ENCODE measurements around the gene DDX6. TPM values are rescaled to one million over a fixed set of nuclear protein-coding genes. Genes with fewer than 3 reads are reported as not detected.
A peak's percentile ranks its signal among the peaks of the same experiment; 100 is the strongest.
"Not testable (repeated sequence)": the region's sequence is repeated elsewhere in the genome, so short reads cannot be mapped to it uniquely, and the experiment has no call there.

Gene DDX6
- 100 to 1,000 TPM; 112 to 142 (median 136) TPM for polyA plus RNA-seq (ENCODE audit: insufficient read length in 3 of 3)
- long read RNA-seq, donor 1, full-length matches to known transcripts, result 9 of 185 reads
- long read RNA-seq, donor 1, partial matches to known transcripts, result 171 of 185 reads
- long read RNA-seq, donor 1, other reads (novel, unspliced or antisense), result 5 of 185 reads
- long read RNA-seq, donor 2, full-length matches to known transcripts, result 9 of 18 reads
- long read RNA-seq, donor 2, partial matches to known transcripts, result 9 of 18 reads
- long read RNA-seq, donor 2, other reads (novel, unspliced or antisense), result 0 of 18 reads
- long read RNA-seq, donor 3, full-length matches to known transcripts, result 6 of 6 reads
- long read RNA-seq, donor 3, partial matches to known transcripts, result 0 of 6 reads
- long read RNA-seq, donor 3, other reads (novel, unspliced or antisense), result 0 of 6 reads
- long read RNA-seq, donor 4, full-length matches to known transcripts, result 5 of 5 reads
- long read RNA-seq, donor 4, partial matches to known transcripts, result 0 of 5 reads
- long read RNA-seq, donor 4, other reads (novel, unspliced or antisense), result 0 of 5 reads
- long read RNA-seq, donor 5, full-length matches to known transcripts, result 8 of 8 reads
- long read RNA-seq, donor 5, partial matches to known transcripts, result 0 of 8 reads
- long read RNA-seq, donor 5, other reads (novel, unspliced or antisense), result 0 of 8 reads
- long read RNA-seq, donor 6, full-length matches to known transcripts, result 21 of 105 reads
- long read RNA-seq, donor 6, partial matches to known transcripts, result 84 of 105 reads
- long read RNA-seq, donor 6, other reads (novel, unspliced or antisense), result 0 of 105 reads
- long read RNA-seq, donor 7, full-length matches to known transcripts, result 16 of 36 reads
- long read RNA-seq, donor 7, partial matches to known transcripts, result 20 of 36 reads
- long read RNA-seq, donor 7, other reads (novel, unspliced or antisense), result 0 of 36 reads
- long read RNA-seq, donor 8, full-length matches to known transcripts, result 11 of 11 reads
- long read RNA-seq, donor 8, partial matches to known transcripts, result 0 of 11 reads
- long read RNA-seq, donor 8, other reads (novel, unspliced or antisense), result 0 of 11 reads
- long read RNA-seq, donor 9, full-length matches to known transcripts, result 22 of 31 reads
- long read RNA-seq, donor 9, partial matches to known transcripts, result 9 of 31 reads
- long read RNA-seq, donor 9, other reads (novel, unspliced or antisense), result 0 of 31 reads
- long read RNA-seq, donor 10, full-length matches to known transcripts, result 23 of 37 reads
- long read RNA-seq, donor 10, partial matches to known transcripts, result 14 of 37 reads
- long read RNA-seq, donor 10, other reads (novel, unspliced or antisense), result 0 of 37 reads
- long read RNA-seq, donor 11, full-length matches to known transcripts, result 15 of 31 reads
- long read RNA-seq, donor 11, partial matches to known transcripts, result 11 of 31 reads
- long read RNA-seq, donor 11, other reads (novel, unspliced or antisense), result 5 of 31 reads
- long read RNA-seq, donor 12, full-length matches to known transcripts, result 28 of 44 reads
- long read RNA-seq, donor 12, partial matches to known transcripts, result 16 of 44 reads
- long read RNA-seq, donor 12, other reads (novel, unspliced or antisense), result 0 of 44 reads
- long read RNA-seq, donor 13, full-length matches to known transcripts, result 10 of 15 reads
- long read RNA-seq, donor 13, partial matches to known transcripts, result 5 of 15 reads
- long read RNA-seq, donor 13, other reads (novel, unspliced or antisense), result 0 of 15 reads
- long read RNA-seq, donor 14, result 0 reads
- long read RNA-seq, donor 15, full-length matches to known transcripts, result 11 of 23 reads
- long read RNA-seq, donor 15, partial matches to known transcripts, result 12 of 23 reads
- long read RNA-seq, donor 15, other reads (novel, unspliced or antisense), result 0 of 23 reads
- long read RNA-seq, donor 16, full-length matches to known transcripts, result 12 of 27 reads
- long read RNA-seq, donor 16, partial matches to known transcripts, result 9 of 27 reads
- long read RNA-seq, donor 16, other reads (novel, unspliced or antisense), result 6 of 27 reads

GRCh38 chr11:118791111-118791960 is at the start of gene DDX6:
DDX6 (minus strand) TSS chr11:118791164; CDS start chr11:118786251, 4,913 bp downstream.
- peak; percentile 90 for DNase-seq

GRCh38 chr11:118838905-118839553 is 48.1 kb upstream of the DDX6 start:
- no peak for DNase-seq

- no peak for DNase-seq
Measured at GRCh38 chr11:118837868-118838267, 46.9 kb upstream of the DDX6 start.

GRCh38 chr11:118834427-118835028 is 43.6 kb upstream of the DDX6 start:
- DNase-seq, result no peak

- no peak for DNase-seq
Measured at GRCh38 chr11:118827118-118827517, 36.2 kb upstream of the DDX6 start.

- DNase-seq, result not testable (repeated sequence)
Measured at GRCh38 chr11:118822936-118823510, 32.1 kb upstream of the DDX6 start.

- peak; percentile 12 for DNase-seq
Measured at GRCh38 chr11:118820412-118821357, 29.7 kb upstream of the DDX6 start.

- not testable (repeated sequence) for DNase-seq
Measured at GRCh38 chr11:118820025-118820379, 29.0 kb upstream of the DDX6 start.

- DNase-seq, result no peak
Measured at GRCh38 chr11:118819334-118820024, 28.5 kb upstream of the DDX6 start.

- no peak for DNase-seq
Measured at GRCh38 chr11:118818130-118818529, 27.2 kb upstream of the DDX6 start.

GRCh38 chr11:118813551-118813950 is 22.6 kb upstream of the DDX6 start:
- DNase-seq, result no peak

GRCh38 chr11:118812485-118812884 is 21.5 kb upstream of the DDX6 start:
- no peak for DNase-seq

GRCh38 chr11:118807800-118808778 is 17.1 kb upstream of the DDX6 start:
- DNase-seq, result no peak

GRCh38 chr11:118806400-118806799 is 15.4 kb upstream of the DDX6 start:
- DNase-seq, result no peak

- no peak for DNase-seq
Measured at GRCh38 chr11:118804094-118804493, 13.1 kb upstream of the DDX6 start.
